Esophagus muscularis mucosa (tissue), 3 donors: ENCODE data around the gene AP3D1.

Experiments used
- POLR2A ChIP-seq: fragments of 450-650 bp; IDR thresholded peaks from one replicate; pipeline ENCODE4 v1.6.1; 2017; ENCODE audit warnings: antibody characterized with exemption, moderate library complexity, mild to moderate bottlenecking, low read depth
- POLR2AphosphoS5 ChIP-seq, 2 donors: sonication (generic); formaldehyde crosslinking; IDR thresholded peaks; one replicate each; pipeline ENCODE4 v1.6.1; 2017; ENCODE audit warnings: antibody characterized with exemption in 2 of 2
- TF ChIP-seq, protein P1 (sequence below), 3 experiments: fragments of 200-600 bp in 2 of 3; fragments of 450-650 bp in 1 of 3; sonication (generic) in 2 of 3; IDR thresholded peaks; one replicate each; pipeline ENCODE4 v1.5.1; 2017 to 2019; ENCODE audit warnings: antibody characterized with exemption in 3 of 3, mild to moderate bottlenecking in 2 of 3, moderate library complexity in 1 of 3

GRCh38 chr19:2062770-2063169 is 88.6 kb downstream of the AP3D1 start:
- TF ChIP-seq, protein P1, sequence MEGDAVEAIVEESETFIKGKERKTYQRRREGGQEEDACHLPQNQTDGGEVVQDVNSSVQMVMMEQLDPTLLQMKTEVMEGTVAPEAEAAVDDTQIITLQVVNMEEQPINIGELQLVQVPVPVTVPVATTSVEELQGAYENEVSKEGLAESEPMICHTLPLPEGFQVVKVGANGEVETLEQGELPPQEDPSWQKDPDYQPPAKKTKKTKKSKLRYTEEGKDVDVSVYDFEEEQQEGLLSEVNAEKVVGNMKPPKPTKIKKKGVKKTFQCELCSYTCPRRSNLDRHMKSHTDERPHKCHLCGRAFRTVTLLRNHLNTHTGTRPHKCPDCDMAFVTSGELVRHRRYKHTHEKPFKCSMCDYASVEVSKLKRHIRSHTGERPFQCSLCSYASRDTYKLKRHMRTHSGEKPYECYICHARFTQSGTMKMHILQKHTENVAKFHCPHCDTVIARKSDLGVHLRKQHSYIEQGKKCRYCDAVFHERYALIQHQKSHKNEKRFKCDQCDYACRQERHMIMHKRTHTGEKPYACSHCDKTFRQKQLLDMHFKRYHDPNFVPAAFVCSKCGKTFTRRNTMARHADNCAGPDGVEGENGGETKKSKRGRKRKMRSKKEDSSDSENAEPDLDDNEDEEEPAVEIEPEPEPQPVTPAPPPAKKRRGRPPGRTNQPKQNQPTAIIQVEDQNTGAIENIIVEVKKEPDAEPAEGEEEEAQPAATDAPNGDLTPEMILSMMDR (IDR thresholded peaks at IDR 0.05), result no peak
- no peak for TF ChIP-seq POLR2AphosphoS5 (IDR thresholded peaks at IDR 0.05)
- TF ChIP-seq POLR2A, result no peak
